ENCODE measurements around the gene RAE1. TPM values are rescaled to one million over a fixed set of nuclear protein-coding genes. Genes with fewer than 3 reads are reported as not detected.
A peak's percentile ranks its signal among the peaks of the same experiment; 100 is the strongest.

The RAE1 gene
- total RNA-seq, 3 donors from 2014 or later = 13.8 to 26.9 (median 17.4) TPM

- Histone ChIP-seq H3K27ac (no peak overlapping the region), H3K9me3 (no peaks in the 10 kb centered on the region), H3K4me3 (no peak overlapping the region), H3K36me3 (no peaks in the 10 kb centered on the region), H3K27me3 (no peaks in the 10 kb centered on the region), H3K4me1 (no peaks in the 10 kb centered on the region)
- TF ChIP-seq POLR2AphosphoS5 (IDR thresholded peaks at IDR 0.05) (no peak), CTCF (IDR thresholded peaks at IDR 0.05) (no peak), POLR2A (IDR thresholded peaks at IDR 0.05) (no peak)
- intact Hi-C loops (cut with DNase I; ENCODE audit: low total_unique reads) = no loop called here
- DNase-seq (ENCODE audit: low spot score in 2 of 2) = no peak
These were observed 29.2 kb downstream of the RAE1 start for GRCh38 chr20:57380081-57380750.

GRCh38 chr20:57381596-57382503, 30.8 kb downstream of the RAE1 start:
- no peaks in the 10 kb centered on the region for H3K4me1 ChIP-seq
- H3K36me3 ChIP-seq = no peaks in the 10 kb centered on the region
- peak; percentile 85 to 88 for DNase-seq (ENCODE audit: low spot score in 2 of 2)
- no peak overlapping the region for H3K4me3 ChIP-seq
- intact Hi-C loops (cut with DNase I; ENCODE audit: low total_unique reads) = no loop called here
- no peak for TF ChIP-seq POLR2AphosphoS5 (IDR thresholded peaks at IDR 0.05)
- TF ChIP-seq POLR2A (IDR thresholded peaks at IDR 0.05) = no peak
- TF ChIP-seq CTCF (IDR thresholded peaks at IDR 0.05) = peak; percentile 91 to 94 (median 91)
- no peaks in the 10 kb centered on the region for H3K9me3 ChIP-seq
- H3K27me3 ChIP-seq = no peaks in the 10 kb centered on the region
- H3K27ac ChIP-seq = no peak overlapping the region

- no peaks in the 10 kb centered on the region for H3K36me3 ChIP-seq
- no peaks in the 10 kb centered on the region for H3K9me3 ChIP-seq
- no peak for DNase-seq (ENCODE audit: low spot score in 2 of 2)
- no peaks in the 10 kb centered on the region for H3K4me1 ChIP-seq
- H3K27ac ChIP-seq = no peak overlapping the region
- intact Hi-C loops (cut with DNase I; ENCODE audit: low total_unique reads) = no loop called here
- TF ChIP-seq POLR2AphosphoS5 (IDR thresholded peaks at IDR 0.05) = no peak
- TF ChIP-seq POLR2A (IDR thresholded peaks at IDR 0.05) = no peak
- no peak for TF ChIP-seq CTCF (IDR thresholded peaks at IDR 0.05)
- H3K4me3 ChIP-seq = no peak overlapping the region
- no peaks in the 10 kb centered on the region for H3K27me3 ChIP-seq
These were observed 31.5 kb downstream of the RAE1 start for GRCh38 chr20:57382516-57382915.

GRCh38 chr20:57383447-57384347, 32.6 kb downstream of the RAE1 start:
- Histone ChIP-seq H3K9me3 (no peaks in the 10 kb centered on the region), H3K36me3 (no peaks in the 10 kb centered on the region), H3K27me3 (no peaks in the 10 kb centered on the region), H3K27ac (no peak overlapping the region), H3K4me1 (no peaks in the 10 kb centered on the region), H3K4me3 (no peak overlapping the region)
- intact Hi-C loops (cut with DNase I; ENCODE audit: low total_unique reads) = no loop called here
- DNase-seq (ENCODE audit: low spot score in 2 of 2) = no peak
- TF ChIP-seq CTCF (IDR thresholded peaks at IDR 0.05) (no peak), POLR2A (IDR thresholded peaks at IDR 0.05) (no peak), POLR2AphosphoS5 (IDR thresholded peaks at IDR 0.05) (no peak)

Data from breast epithelium (tissue), 4 donors.